ENCODE data around the gene CCDC69. TPM values are rescaled to one million over a fixed set of nuclear protein-coding genes. Genes with fewer than 3 reads are reported as not detected.
"Not testable (repeated sequence)": the region's sequence is repeated elsewhere in the genome, so short reads cannot be mapped to it uniquely, and the experiment has no call there.

Gene CCDC69
- total RNA-seq, 1 donor: 10.5 TPM

- no peaks in the 10 kb centered on the region for H3K9me3 ChIP-seq (ENCODE audit: low read depth, low read length)
- no peaks in the 10 kb centered on the region for H3K79me2 ChIP-seq (ENCODE audit: insufficient read depth, low read length)
- no peak overlapping the region for H3K27ac ChIP-seq (ENCODE audit: low read depth, low read length)
- H2AFZ ChIP-seq (ENCODE audit: low read length): no peak overlapping the region
- no peak for TF ChIP-seq CTCF (IDR thresholded peaks at IDR 0.05; ENCODE audit: extremely low read depth, low read depth, low read length)
- H3K36me3 ChIP-seq (ENCODE audit: insufficient read depth, low read length): no peaks in the 10 kb centered on the region
- H3K4me1 ChIP-seq (ENCODE audit: insufficient read depth, low read length): no peaks in the 10 kb centered on the region
- peaks cover 23% of the 10 kb centered on the region for H3K27me3 ChIP-seq (ENCODE audit: insufficient read depth, low read length)
- peak overlapping the region; percentile 57 for H3K4me2 ChIP-seq (ENCODE audit: insufficient read depth, low read length)
- peak overlapping the region; percentile 37 for H3K4me3 ChIP-seq (ENCODE audit: insufficient read depth, low read length)
- DNase-seq (ENCODE audit: insufficient read length, low spot score, missing footprints): no peak
- no peaks in the 10 kb centered on the region for H4K20me1 ChIP-seq (ENCODE audit: insufficient read depth, low read length)
Observed at GRCh38 chr5:151238303-151238741, 14.4 kb upstream of the CCDC69 start.

- Histone ChIP-seq H3K9me3 (ENCODE audit: low read depth, low read length) (no peaks in the 10 kb centered on the region), H3K79me2 (ENCODE audit: insufficient read depth, low read length) (no peaks in the 10 kb centered on the region), H3K27me3 (ENCODE audit: insufficient read depth, low read length) (peaks cover 23% of the 10 kb centered on the region), H3K4me1 (ENCODE audit: insufficient read depth, low read length) (no peaks in the 10 kb centered on the region), H3K36me3 (ENCODE audit: insufficient read depth, low read length) (no peaks in the 10 kb centered on the region), H3K27ac (ENCODE audit: low read depth, low read length) (no peak overlapping the region), H3K4me3 (ENCODE audit: insufficient read depth, low read length) (no peak overlapping the region), H2AFZ (ENCODE audit: low read length) (no peak overlapping the region), H3K4me2 (ENCODE audit: insufficient read depth, low read length) (no peak overlapping the region), H4K20me1 (ENCODE audit: insufficient read depth, low read length) (no peaks in the 10 kb centered on the region)
- TF ChIP-seq CTCF (IDR thresholded peaks at IDR 0.05; ENCODE audit: extremely low read depth, low read depth, low read length): no peak
- DNase-seq (ENCODE audit: insufficient read length, low spot score, missing footprints): no peak
Observed at GRCh38 chr5:151237685-151238084, 13.8 kb upstream of the CCDC69 start.

GRCh38 chr5:151236888-151237287 lies 13.0 kb upstream of the CCDC69 start:
- no peak overlapping the region for H3K27ac ChIP-seq (ENCODE audit: low read depth, low read length)
- no peaks in the 10 kb centered on the region for H3K36me3 ChIP-seq (ENCODE audit: insufficient read depth, low read length)
- H3K4me3 ChIP-seq (ENCODE audit: insufficient read depth, low read length): no peak overlapping the region
- no peak for DNase-seq (ENCODE audit: insufficient read length, low spot score, missing footprints)
- H3K4me2 ChIP-seq (ENCODE audit: insufficient read depth, low read length): no peak overlapping the region
- no peaks in the 10 kb centered on the region for H4K20me1 ChIP-seq (ENCODE audit: insufficient read depth, low read length)
- no peak for TF ChIP-seq CTCF (IDR thresholded peaks at IDR 0.05; ENCODE audit: extremely low read depth, low read depth, low read length)
- H3K9me3 ChIP-seq (ENCODE audit: low read depth, low read length): no peaks in the 10 kb centered on the region
- no peaks in the 10 kb centered on the region for H3K4me1 ChIP-seq (ENCODE audit: insufficient read depth, low read length)
- no peak overlapping the region for H2AFZ ChIP-seq (ENCODE audit: low read length)
- no peaks in the 10 kb centered on the region for H3K79me2 ChIP-seq (ENCODE audit: insufficient read depth, low read length)
- peaks cover 23% of the 10 kb centered on the region for H3K27me3 ChIP-seq (ENCODE audit: insufficient read depth, low read length)

- not testable (repeated sequence) for H2AFZ ChIP-seq (ENCODE audit: low read length); H3K4me2 ChIP-seq (ENCODE audit: insufficient read depth, low read length); H3K79me2 ChIP-seq (ENCODE audit: insufficient read depth, low read length)
Observed at GRCh38 chr5:151235239-151235571, 11.3 kb upstream of the CCDC69 start.

More at GRCh38 chr5:151235239-151235571, 11.3 kb upstream of the CCDC69 start:
- H3K36me3 ChIP-seq (ENCODE audit: insufficient read depth, low read length); H3K9me3 ChIP-seq (ENCODE audit: low read depth, low read length); H4K20me1 ChIP-seq (ENCODE audit: insufficient read depth, low read length); DNase-seq (ENCODE audit: insufficient read length, low spot score, missing footprints); H3K4me1 ChIP-seq (ENCODE audit: insufficient read depth, low read length); H3K27ac ChIP-seq (ENCODE audit: low read depth, low read length); H3K4me3 ChIP-seq (ENCODE audit: insufficient read depth, low read length): not testable (repeated sequence)
- peaks cover 34% of the 10 kb centered on the region for H3K27me3 ChIP-seq (ENCODE audit: insufficient read depth, low read length)

All from osteoblast (primary cell).